Measurements from ENCODE around the gene LHFPL3. TPM values are rescaled to one million over a fixed set of nuclear protein-coding genes. Genes with fewer than 3 reads are reported as not detected.

Gene LHFPL3
- total and polyA plus RNA-seq, 2 experiments from 2014 or later = 0.24 TPM; not detected in 1

- Histone ChIP-seq H3K4me3 (no peak overlapping the region), H3F3A (replicated peaks; ENCODE audit: low read depth) (no peaks in the 10 kb centered on the region), H3K27me3 (ENCODE audit: insufficient read depth) (no peaks in the 10 kb centered on the region), H3K79me2 (replicated peaks; ENCODE audit: insufficient read depth) (no peaks in the 10 kb centered on the region), H3K4me1 (ENCODE audit: insufficient read depth) (no peaks in the 10 kb centered on the region), H4K20me1 (replicated peaks; ENCODE audit: insufficient read depth) (no peaks in the 10 kb centered on the region), H3K4me2 (no peak overlapping the region), H3K27ac (ENCODE audit: low read depth) (no peak overlapping the region), H3K9me2 (ENCODE audit: insufficient read depth) (no peaks in the 10 kb centered on the region), H3K36me3 (ENCODE audit: insufficient read depth) (no peaks in the 10 kb centered on the region), H2AFZ (no peak overlapping the region)
- Mint-ChIP-seq H3K4me1 (no peaks in the 10 kb centered on the region), H3K27me3 (ENCODE audit: insufficient read depth, low read depth, poor library complexity) (no peaks in the 10 kb centered on the region), H3K27ac (no peak overlapping the region), H3K4me3 (no peak overlapping the region), H3K9me3 (no peaks in the 10 kb centered on the region), H3K36me3 (ENCODE audit: low read depth) (no peaks in the 10 kb centered on the region)
- TF ChIP-seq ZNF331 (CRISPR knock-in tag; IDR thresholded peaks at IDR 0.05; ENCODE audit: low read depth) = no peak
- no peak for TF ChIP-seq CREB1 (CRISPR knock-in tag; IDR thresholded peaks at IDR 0.05; ENCODE audit: low read depth)
- no peak for TF ChIP-seq CTCF (conservative IDR thresholded peaks at IDR 0.05; ENCODE audit: low read depth in 2 of 2)
- no peak for TF ChIP-seq REST (IDR thresholded peaks at IDR 0.05; ENCODE audit: unreplicated experiment)
- TF ChIP-seq EZH2 (IDR thresholded peaks at IDR 0.05; ENCODE audit: low read depth, unreplicated experiment) = no peak
- TF ChIP-seq ETS1 (IDR thresholded peaks at IDR 0.05) = no peak
- TF ChIP-seq ZNF462 (CRISPR knock-in tag; IDR thresholded peaks at IDR 0.05) = no peak
- TF ChIP-seq STAT1 (IDR thresholded peaks at IDR 0.05; ENCODE audit: unreplicated experiment) = no peak
- no peak for TF ChIP-seq JUNB (IDR thresholded peaks at IDR 0.05; ENCODE audit: unreplicated experiment)
- TF ChIP-seq NANOG (IDR thresholded peaks at IDR 0.05; ENCODE audit: borderline replicate concordance) = no peak
- no peak for TF ChIP-seq EZH2phosphoT487 (IDR thresholded peaks at IDR 0.05; ENCODE audit: unreplicated experiment)
- no peak for TF ChIP-seq POLR2AphosphoS5 (IDR thresholded peaks at IDR 0.05; ENCODE audit: low read depth)
- TF ChIP-seq ZNF114 (CRISPR knock-in tag; IDR thresholded peaks at IDR 0.05) = no peak
- ATAC-seq (no peak), DNase-seq (ENCODE audit: low spot score) (no peak)
Observed at GRCh38 chr7:104524853-104525252, 196.4 kb downstream of the LHFPL3 start.
